ENCODE measurements around the gene GRIN3A. TPM values are rescaled to one million over a fixed set of nuclear protein-coding genes. Genes with fewer than 3 reads are reported as not detected.
A peak's percentile ranks its signal among the peaks of the same experiment; 100 is the strongest.

The GRIN3A gene
- total RNA-seq, 3 donors from 2014 or later: 0.98 to 1.2 (median 1.0) TPM

- intact Hi-C loops (cut with DNase I, micrococcal nuclease): no loop called here
- Histone ChIP-seq H3K4me1 (ENCODE audit: low read depth) (no peaks in the 10 kb centered on the region), H3K4me3 (no peak overlapping the region), H3K36me3 (ENCODE audit: low read depth) (no peaks in the 10 kb centered on the region), H3K9me3 (no peaks in the 10 kb centered on the region)
- no peak for ATAC-seq
- DNase-seq: no peak
- TF ChIP-seq CTCF (IDR thresholded peaks at IDR 0.05): no peak
Measured at GRCh38 chr9:101753716-101754115, 15.3 kb upstream of the GRIN3A start.

- no peaks in the 10 kb centered on the region for H3K4me1 ChIP-seq (ENCODE audit: low read depth)
- H3K36me3 ChIP-seq (ENCODE audit: low read depth): no peaks in the 10 kb centered on the region
- TF ChIP-seq CTCF (IDR thresholded peaks at IDR 0.05): no peak
- intact Hi-C loops (cut with DNase I, micrococcal nuclease): no loop called here
- ATAC-seq (no peak), DNase-seq (no peak)
- H3K4me3 ChIP-seq: no peak overlapping the region
- no peaks in the 10 kb centered on the region for H3K9me3 ChIP-seq
Measured at GRCh38 chr9:101751895-101752294, 13.4 kb upstream of the GRIN3A start.

- ATAC-seq (no peak), DNase-seq (no peak)
- Histone ChIP-seq H3K36me3 (ENCODE audit: low read depth) (no peaks in the 10 kb centered on the region), H3K4me3 (no peak overlapping the region), H3K4me1 (ENCODE audit: low read depth) (peaks cover 9% of the 10 kb centered on the region), H3K9me3 (no peaks in the 10 kb centered on the region)
- no peak for TF ChIP-seq CTCF (IDR thresholded peaks at IDR 0.05)
- intact Hi-C loops (cut with DNase I, micrococcal nuclease): no loop called here
Measured at GRCh38 chr9:101739311-101739710, 864 bp upstream of the GRIN3A start.

- peak; percentile 89 for ATAC-seq
- no peaks in the 10 kb centered on the region for H3K36me3 ChIP-seq (ENCODE audit: low read depth)
- intact Hi-C loops (cut with DNase I, micrococcal nuclease): no loop called here
- H3K9me3 ChIP-seq: no peaks in the 10 kb centered on the region
- peak; percentile 13 to 46 (median 37) for DNase-seq
- peaks cover 9% of the 10 kb centered on the region for H3K4me1 ChIP-seq (ENCODE audit: low read depth)
- no peak for TF ChIP-seq CTCF (IDR thresholded peaks at IDR 0.05)
- H3K4me3 ChIP-seq: no peak overlapping the region
Measured at GRCh38 chr9:101737705-101738565, 512 bp downstream of the GRIN3A start.

- Histone ChIP-seq H3K9me3 (no peaks in the 10 kb centered on the region), H3K36me3 (ENCODE audit: low read depth) (no peaks in the 10 kb centered on the region), H3K4me1 (ENCODE audit: low read depth) (peaks cover 9% of the 10 kb centered on the region), H3K4me3 (no peak overlapping the region)
- intact Hi-C loops (cut with DNase I, micrococcal nuclease): no loop called here
- ATAC-seq (no peak), DNase-seq (peak in 1 of 3 donors; percentile 28)
- no peak for TF ChIP-seq CTCF (IDR thresholded peaks at IDR 0.05)
Measured at GRCh38 chr9:101737165-101737704, 1.2 kb downstream of the GRIN3A start.
